Activated naive CD4-positive, alpha-beta T cell treated with Interleukin-2 at 50 U/mL for 16 hours (primary cell): ENCODE data around the gene ITGA11.

Source experiments
- DNase-seq: peaks from one replicate; pipeline ENCODE4 v3.0.0-alpha.2; 2020

Gene ITGA11

DNA sequence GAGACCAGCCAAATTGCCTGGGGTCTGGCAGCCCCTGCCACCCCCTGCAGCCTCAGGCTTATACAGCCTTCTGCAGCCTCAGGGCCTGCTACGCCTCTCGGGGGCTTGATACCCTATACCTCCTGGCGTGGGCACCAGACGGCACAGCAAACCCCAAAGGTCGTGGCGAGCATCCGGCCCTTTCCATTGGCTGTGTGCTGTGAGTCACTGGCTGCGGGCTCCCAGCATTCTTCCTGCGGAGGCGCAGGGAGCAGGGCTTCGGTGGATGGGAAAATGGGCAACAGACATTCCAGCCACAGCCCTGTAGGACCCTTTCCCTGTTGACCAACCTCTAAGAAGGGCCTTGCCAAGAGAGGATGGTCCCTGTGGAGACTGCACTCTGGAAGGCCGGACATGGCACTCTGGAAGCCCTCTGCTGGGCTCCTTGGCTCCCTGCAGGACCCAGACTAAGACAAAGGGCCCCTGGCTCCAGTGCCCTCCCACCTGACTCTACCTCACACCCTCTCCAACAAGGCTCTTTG is 59.6 kb downstream of the ITGA11 start:
- DNase-seq = no peak

DNA sequence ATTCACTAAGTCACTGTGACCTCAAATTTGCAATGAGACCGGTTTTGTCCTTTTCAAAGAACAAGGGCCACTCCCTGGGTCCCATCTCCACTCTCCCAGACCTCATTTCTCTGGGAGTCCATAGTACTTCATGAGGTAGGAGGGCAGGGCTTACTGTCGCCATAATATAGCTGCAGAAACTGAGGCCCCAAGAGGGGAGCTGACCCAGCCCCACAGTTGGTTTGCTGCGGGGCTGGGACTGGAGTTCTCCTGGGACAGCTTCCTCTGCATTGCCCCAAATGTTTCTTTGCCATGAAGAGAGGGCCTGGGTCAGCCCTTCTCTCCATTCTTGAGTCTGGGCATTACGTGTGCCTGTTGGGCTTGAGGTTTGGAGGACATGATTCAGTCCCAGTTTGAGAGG is 60.1 kb downstream of the ITGA11 start:
- no peak for DNase-seq

DNA sequence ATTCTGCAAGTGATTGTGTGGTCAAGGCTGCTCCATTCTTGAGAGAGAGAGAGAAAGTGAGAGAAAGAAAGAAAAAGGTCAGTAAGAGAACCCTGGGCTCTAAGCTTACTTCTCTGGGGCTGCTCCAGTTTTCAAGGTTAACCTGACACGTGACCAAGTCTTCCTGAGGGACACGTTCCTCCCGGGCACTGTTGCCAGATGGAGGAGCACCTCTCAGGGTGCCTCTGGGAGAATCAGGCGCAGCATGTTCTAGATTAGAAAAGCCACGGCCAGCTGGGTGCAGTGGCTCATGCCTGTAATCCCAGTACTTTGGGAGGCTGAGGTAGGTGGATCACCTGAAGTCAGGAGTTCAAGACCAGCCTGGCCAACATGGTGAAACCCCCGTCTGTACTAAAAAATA is 60.8 kb downstream of the ITGA11 start:
- no peak for DNase-seq

DNA sequence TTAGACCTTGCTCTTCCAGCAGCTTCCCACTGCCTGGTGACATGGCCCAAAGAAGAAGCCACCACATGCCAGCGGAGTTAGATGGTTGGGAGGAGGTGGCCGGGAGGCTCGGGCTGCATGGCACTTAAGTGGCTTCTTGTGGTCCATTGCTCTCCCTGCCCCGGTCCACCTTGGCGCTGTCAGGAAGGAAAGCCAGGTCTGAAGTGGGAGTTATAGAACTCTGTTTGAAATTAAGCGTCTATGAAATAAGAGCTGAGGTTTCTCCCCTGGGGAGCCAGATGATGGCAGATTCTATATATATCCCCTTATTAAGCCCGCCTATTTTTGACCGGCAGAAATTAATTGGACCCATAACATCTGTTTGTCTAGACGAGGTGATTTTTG is 61.2 kb downstream of the ITGA11 start:
- DNase-seq = no peak

DNA sequence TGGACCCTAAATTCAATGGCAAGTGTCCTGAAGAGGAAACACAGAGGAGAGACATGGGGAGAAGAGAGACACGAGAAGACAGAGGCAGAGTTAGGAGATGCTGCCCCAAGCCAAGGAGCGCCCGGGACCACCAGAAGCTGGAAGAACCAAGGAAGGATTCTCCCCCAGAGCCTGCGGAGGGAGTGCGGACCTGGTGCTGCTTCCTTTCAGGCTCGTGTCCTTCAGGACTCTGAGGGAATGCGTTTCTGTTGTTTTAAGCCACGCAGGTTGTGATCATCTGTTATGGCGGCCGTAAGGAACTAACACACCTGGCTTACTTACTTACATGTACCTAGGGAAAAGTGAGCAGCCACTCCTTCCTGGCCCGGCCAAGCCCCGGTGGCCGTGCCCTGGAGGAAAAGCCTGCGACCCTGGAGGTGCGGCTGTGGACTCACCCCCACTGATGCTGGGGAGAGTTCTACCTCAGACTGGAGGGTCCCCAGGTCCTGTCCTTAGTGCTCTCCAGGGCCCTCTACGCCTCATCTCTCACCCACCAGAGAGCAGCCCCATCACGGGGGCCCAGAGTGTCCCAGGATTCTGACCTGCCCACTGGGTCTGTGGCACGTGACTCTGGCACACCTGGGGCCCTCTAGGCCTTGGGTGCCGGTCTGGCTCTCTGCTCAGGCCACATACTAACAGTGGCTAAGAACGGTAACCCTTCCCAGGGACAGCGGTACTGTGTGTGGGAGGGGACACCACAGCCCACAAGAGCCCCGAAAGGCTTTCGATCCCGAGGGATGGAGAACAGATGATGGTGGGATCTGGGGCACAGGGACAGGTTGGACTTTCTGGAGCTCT is 61.8 kb downstream of the ITGA11 start:
- no peak for DNase-seq

DNA sequence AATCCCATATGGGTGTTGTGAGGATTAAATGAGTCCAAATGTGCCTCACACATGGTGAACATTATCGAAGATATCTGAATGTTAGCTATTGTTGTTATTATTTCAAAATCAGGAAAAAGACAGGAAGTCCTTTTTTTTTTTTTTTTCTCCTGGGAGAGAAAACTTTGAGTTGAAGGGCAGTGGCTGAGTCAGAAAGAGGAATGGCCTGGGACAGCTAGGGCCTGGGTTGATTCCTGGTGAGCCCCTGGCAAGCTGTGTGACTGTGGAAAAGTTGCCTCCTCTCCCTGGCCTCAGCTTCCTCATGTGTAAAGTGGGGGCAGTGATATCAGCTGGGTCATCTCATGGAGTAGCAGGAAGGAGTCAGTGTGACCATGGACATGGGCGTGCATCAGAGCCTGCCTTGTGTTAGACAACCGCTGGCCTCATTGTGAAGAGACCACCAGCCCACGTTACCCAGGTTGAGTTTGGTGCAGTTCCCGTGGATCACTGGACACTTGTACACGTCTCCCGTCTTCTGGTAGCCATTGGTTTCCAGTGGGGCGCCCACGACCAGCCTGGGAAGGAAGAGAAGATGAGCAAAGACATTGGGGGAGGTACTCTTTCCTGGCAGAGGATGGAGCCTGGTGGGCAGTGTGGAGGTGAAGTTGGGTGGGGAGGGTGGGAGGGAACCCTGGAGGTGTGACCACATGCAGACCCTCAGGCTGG is 63.1 kb downstream of the ITGA11 start:
- no peak for DNase-seq

DNA sequence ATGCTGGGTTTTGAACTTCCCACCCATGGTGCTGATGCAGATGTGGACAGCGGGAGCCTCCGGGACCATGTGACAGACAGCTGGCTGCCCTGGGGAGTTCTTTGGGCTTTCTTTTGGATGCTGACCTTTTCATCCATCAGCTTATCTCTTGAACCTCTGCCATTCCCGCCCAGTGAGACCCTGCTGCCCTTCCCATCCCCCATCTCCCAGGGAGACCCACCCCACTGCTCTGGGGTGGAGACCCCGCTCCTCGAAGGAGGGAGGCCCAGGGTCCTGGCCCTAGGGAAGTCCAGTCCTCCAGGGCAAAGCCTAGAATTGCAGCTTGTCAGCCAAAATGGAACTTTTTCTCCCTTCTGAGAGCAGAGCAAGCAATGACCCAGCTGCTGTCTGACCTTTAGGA is 64.0 kb downstream of the ITGA11 start:
- DNase-seq = no peak

DNA sequence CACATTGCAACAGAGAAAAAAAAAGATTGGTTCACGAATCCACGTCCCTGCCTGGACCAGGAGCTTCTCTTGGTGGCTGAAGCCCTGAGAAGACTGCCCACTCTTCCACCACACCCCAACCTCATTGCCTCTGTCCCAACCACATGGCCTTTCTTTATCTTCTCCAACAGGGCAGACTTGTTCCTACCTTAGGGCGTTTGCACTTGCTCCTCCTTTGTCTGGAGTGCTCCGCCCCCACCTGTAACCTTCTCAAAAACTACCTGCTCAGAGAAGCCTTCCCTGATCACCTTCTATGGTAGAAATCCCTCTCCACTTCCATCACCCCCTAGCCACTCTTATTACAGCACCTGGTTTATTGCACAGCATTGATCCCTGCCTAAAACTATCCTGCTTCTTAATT is 64.7 kb downstream of the ITGA11 start:
- DNase-seq = no peak

DNA sequence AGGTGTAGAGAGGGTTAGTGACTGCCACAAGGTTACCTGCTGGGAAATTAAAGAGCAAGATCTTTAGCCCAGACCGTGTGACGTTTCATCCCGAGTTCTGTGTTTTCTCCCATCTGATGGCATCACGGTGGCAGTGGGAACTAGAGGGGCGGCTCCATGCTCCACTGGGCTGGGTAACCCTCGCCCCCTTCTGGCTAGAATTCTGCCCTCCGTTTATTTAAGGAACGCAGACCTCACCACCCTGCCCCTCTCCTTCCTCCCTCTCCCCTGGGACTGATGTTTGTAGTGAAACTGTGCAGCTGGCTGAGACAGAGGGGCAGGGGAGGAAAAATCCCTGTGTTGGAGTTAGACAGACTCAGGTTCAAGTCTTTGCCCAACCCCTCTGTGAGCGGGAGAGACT is 65.6 kb downstream of the ITGA11 start:
- no peak for DNase-seq

DNA sequence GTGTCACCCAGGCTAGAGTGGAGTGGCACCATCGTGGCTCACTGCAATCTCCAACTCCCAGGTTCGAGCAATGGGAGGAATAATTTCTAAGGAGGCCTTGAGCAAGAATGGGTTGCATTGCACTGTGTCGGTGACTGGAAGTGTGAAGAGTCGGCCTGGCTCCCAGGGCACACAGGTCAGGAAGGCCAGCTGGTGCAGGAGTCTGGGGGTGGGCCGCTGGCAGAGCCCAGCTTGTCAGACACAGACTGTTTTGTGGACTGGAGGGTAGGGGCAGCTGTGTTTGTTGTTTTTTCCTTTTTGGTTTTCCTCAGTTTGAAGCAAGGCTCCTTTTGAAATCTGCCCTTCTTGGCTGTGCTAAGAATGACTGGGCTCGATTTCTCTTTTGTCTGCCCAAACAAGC is 66.2 kb downstream of the ITGA11 start:
- DNase-seq = no peak

DNA sequence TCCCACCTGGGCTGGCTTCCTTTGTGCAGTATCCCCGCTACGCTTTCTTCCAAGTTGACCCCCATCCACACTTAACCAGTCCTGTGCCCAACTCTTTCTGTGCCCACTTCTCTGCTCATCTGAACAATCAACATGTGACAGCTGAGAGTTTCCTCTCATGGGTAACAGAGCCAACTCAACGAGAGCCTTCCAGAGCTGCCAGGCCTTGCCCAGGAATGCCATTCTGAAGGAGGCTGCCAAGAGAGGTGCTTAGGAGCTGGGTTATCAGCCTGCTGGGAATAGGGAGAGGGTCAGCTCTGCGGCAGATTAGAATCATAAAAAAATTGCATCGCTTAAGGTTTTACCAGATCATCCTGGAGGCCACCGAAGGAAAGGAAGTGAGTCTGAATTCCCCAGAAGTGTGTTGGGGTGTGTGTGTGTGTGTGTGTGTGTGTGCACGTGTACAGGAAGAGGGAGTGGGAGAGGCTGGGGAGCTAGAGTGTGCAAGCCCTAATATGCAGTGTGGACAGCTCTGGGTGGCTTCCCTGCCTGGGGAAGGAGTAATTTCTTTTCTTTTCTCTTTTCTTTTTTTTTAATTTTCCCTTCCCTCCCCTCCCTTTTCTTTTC is 66.7 kb downstream of the ITGA11 start:
- DNase-seq = no peak

DNA sequence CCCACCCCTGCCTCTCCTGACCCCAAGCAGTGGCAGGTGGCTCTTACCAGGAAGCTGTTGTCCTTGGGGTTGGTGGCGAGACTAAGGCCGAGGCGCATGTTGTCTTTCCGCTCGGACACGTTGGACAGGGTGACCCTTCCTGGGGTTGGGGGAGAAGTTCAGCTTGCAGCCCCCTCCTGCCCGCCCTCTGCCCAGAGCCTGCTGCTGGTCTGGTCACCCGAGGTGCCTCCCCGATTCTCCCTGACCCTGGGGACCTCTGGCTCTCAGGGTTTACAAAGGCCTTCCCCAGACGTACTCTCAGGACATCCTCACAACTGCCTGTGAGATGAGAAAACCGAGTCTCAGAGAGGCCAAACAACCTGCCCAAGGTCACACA is 67.3 kb downstream of the ITGA11 start:
- no peak for DNase-seq

DNA sequence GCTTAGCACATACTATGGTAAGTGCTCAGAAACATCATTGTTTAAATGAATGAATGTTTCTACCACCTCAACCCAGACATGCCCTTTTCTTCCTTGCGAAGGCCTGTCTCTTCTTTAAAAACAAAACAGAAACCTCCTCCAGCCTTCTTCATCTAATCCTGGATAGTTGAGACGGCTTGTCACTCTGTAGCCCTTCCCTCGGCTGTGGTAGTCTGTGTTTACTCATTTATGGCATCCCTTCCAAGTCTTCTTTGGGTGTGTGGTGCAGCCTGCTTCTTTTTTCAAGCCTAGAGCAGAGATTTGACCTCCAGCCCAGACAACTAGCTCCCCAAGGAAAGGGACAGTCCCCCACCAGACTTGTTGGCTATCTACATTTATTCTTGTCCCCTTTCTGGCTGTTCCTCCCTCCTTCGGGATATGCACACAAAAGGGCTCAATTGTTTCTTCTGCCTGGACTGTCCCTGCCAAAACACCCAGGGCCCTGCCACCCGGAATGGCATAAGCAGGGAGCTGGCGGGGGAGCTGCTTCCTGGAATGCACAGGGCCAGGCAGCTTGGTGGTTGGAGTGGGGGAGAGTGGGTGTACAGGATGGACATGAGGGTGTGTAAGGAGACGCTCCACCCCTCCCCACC is 67.8 kb downstream of the ITGA11 start:
- no peak for DNase-seq

DNA sequence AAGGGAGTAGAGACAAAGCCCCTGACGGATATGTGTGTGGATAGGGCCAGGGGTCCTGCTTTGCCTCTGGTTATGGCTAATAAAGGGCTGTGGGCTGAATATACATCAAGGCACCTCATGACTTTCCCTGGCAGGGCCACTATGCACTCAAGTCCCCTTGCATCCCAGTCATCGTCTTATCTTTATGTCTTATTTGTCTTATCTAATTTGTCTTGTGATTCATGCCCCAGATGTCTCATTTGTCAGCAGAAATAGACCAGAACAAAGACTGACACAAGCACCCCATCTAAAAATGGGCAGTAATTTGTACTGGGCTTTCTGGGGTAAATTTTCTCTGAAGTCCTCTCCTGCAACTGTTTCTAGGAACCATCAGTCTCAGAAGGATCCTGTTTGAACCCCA is 68.6 kb downstream of the ITGA11 start:
- DNase-seq = no peak

DNA sequence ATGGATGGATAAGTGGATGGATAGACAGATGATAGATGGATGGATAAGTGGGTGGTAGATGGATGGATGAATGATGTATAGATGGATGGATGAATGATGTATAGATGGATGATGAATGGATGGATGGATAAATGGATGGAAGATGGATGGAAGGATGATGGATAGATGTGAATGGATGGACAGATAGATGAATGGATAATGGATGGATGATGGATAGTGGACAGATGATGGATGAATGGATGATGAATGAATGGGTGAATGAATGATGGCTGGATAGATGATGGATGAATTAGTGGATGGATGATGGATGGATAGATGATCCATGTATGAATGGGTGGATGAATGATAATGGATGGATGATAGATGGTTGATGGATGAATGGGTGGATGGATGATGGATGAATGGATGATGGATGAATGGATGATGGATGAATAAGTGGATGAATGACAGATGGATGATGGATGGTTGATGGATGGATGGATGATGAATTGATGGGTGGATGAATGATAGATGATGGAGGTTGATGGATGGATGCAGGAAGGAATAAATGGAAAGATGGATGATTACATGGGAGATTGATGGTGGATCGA is 69.3 kb downstream of the ITGA11 start:
- no peak for DNase-seq

DNA sequence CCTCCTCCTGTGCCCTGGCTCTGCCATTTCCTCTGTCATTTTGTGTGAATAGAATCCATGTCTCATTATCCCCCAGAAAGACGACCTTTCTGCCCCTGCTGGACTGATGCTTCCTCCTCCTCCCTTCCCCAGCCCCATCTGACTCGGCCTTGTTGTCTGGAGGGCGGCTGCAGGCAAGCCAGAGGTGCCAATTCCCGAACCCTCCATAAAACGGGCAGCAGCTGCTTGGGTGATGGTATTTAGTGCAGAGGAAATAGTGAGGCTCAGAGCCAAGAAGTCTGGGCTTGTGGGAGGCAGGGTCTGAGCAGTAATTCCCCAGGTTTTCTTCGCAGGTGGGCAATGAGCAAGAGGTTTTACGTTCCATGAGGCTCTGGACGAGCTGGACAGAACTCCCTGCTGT is 71.2 kb downstream of the ITGA11 start:
- DNase-seq = no peak

DNA sequence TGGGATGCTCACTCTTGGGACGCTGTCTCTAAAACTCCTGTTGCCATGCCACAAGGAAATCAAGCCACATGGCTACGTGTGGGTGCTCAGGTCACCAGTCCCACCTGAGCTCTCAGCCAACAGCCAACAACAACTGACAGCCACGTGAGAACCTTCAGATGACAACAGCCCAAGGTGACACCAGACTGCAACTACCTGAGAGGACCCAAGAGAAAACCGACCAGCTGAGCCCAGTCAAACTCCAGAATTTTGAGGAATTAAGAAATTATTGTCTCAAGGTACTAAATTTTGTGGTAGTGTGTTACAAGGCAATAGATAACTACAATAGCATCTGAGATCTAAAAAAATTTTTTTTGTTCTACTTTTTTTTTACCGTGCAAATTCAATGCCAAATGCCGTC is 75.2 kb downstream of the ITGA11 start:
- DNase-seq = no peak

DNA sequence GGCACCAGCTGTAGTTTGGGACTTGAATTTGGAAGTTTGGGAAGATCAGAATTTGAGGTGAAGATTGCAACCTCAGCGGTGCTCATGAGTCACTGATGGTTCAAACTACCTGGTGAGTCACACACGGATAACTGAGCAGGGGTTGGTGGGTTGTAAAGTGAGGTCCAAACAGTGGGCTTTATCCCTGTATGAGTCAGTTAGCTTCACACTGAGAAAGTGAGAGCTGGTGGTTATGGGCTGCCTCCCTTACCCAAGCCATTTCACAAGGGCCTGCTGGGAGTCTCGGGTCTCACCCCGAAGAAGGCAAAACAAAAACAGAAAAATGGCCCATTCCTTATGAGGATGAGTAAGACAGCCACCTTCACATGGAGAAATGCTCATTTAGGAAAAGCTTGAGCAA is 77.0 kb downstream of the ITGA11 start:
- no peak for DNase-seq

DNA sequence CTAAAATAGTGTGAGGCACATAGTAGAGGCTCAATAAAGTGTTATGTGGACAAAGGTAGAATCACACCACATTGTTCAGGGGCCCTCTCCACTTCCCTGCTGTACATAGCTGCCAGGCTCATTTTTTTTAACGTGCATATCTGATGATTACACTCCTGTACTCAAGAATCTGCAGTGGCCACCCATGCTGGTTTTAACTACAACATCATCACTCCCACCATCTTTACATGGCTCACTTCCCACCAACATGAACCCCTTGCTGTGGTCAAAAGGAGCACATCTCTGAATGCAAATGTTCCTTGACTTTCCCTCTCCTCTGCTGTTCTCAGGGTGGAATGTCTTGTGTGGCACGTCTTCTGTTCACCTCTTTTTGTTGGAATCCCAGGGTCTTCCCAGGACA is 77.7 kb downstream of the ITGA11 start:
- no peak for DNase-seq

DNA sequence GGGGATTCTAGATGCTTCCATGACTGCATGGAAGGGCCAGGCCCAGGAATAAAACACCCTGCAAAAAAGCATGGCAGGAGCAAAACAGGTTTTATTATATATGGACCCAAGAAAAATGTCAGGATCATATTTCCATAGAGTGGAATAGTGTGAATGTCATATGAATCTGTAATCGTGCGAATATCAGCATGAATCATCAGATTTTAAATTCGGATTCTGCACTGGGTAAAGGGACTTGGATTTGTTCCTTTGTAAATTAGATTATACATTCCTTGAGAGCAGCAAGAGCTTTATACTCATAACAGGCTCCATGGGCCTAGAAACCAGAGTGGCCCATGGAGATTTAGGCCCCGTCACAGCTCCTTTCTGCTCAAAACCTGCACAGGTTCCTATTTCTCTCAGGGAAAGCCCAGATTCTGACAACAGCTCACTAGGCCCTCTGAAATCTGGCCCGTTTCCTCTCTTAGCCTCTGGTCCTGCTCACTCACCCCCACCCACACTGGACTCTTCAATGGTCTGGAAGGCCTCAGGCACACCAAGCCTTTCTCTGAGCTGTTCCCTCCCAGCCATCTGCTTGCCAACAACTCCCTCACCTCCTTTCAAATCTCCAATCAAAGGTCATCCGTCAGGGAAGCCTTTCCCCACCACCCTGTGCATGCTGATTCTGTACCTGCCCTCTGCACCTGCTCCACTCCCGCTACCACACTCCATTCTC is 78.4 kb downstream of the ITGA11 start:
- no peak for DNase-seq

DNA sequence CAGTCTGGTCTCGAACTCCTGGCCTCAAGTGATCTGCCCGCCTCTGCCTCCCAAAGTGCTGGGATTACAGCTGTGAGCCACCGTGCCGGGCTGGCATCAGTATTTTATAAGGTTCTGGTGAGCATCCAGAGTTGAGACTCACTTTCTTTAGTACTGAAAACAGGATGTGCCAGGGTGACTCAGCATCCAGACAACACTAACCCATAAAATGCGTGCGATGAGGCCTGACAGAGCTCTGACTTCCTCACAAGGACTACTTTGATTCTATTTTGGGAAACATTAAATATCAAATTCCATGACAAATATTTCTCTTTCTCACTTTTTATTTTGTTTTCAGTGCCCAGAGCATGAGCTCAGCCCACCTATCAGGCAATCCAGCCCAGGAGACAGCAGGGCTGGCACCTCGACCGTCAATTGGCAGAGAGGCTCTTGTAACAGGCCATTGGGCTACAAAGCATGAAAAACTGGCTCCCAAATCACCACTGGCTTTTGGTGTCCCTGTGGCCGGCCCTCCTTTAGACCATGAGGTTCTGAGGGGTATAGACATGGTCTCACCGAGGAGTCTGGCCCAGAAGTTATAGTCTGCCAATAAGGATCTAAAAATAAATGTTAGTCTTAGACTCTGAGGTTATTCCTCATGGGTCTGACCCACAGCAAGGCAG is 79.4 kb downstream of the ITGA11 start:
- no peak for DNase-seq

DNA sequence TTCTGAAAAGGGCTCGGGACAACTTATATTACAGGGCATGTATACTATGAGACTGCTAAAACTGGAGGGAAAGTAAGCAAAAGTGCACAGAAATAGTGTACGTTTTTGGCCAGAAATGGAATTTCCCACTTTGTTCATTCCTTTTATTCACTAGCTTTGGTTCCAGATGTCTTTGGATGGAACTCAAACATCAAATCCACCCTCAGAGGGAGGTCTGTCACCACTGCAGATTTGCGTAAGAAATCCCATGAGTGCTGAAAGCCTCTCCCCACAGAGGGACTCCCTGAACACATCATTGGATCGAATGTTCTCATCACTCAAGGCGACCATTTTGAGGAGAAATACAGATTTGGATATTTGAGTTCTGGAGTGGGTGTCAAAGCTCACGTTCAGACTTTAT is 82.8 kb downstream of the ITGA11 start:
- no peak for DNase-seq
